H9 (cell line): ENCODE results near the gene H19. TPM values are rescaled to one million over a fixed set of nuclear protein-coding genes. Genes with fewer than 3 reads are reported as not detected.

Source experiments
- DNase-seq: peaks from one replicate; pipeline ENCODE4 v3.0.0-alpha.2; 2017
- H2AFZ ChIP-seq: one replicate; pipeline ENCODE4 v1.6.1; 2013; ENCODE audit warnings: mild to moderate bottlenecking, low read length, control low read depth, moderate library complexity
- H2AK5ac ChIP-seq: 2 replicates; pipeline ENCODE4 v1.6.1; 2013; ENCODE audit warnings: low read length, control low read depth, mixed read lengths; ENCODE audit not compliant: insufficient read length
- H2BK120ac ChIP-seq: one replicate; pipeline ENCODE4 v1.6.1; 2013; ENCODE audit warnings: low read depth, mild to moderate bottlenecking, low read length, control low read depth, inconsistent platforms; ENCODE audit not compliant: poor library complexity, severe bottlenecking
- H2BK12ac ChIP-seq: 2 replicates; pipeline ENCODE4 v1.6.1; 2013; ENCODE audit warnings: low read length, control low read depth, mixed read lengths, low read depth; ENCODE audit not compliant: insufficient read length
- H2BK15ac ChIP-seq: 2 replicates; pipeline ENCODE4 v1.6.1; 2013; ENCODE audit warnings: low read depth, low read length, control low read depth
- H2BK20ac ChIP-seq: one replicate; pipeline ENCODE4 v1.6.1; 2013; ENCODE audit warnings: low read depth, mild to moderate bottlenecking, low read length, control low read depth, inconsistent platforms; ENCODE audit not compliant: poor library complexity, severe bottlenecking
- H2BK5ac ChIP-seq: 2 replicates; pipeline ENCODE4 v1.6.1; 2013; ENCODE audit warnings: low read length, control low read depth, mixed read lengths; ENCODE audit not compliant: insufficient read length
- H3K14ac ChIP-seq: 2 replicates; pipeline ENCODE4 v1.6.1; 2013; ENCODE audit warnings: low read length, control low read depth; ENCODE audit not compliant: insufficient read depth
- H3K18ac ChIP-seq: 2 replicates; pipeline ENCODE4 v1.6.1; 2013; ENCODE audit warnings: low read depth, mild to moderate bottlenecking, mixed read lengths, low read length, control low read depth; ENCODE audit not compliant: insufficient read length
- H3K23ac ChIP-seq: 2 replicates; pipeline ENCODE4 v1.6.1; 2013; ENCODE audit warnings: low read length, control low read depth, mixed read lengths, low read depth; ENCODE audit not compliant: insufficient read length
- H3K23me2 ChIP-seq: 2 replicates; pipeline ENCODE4 v1.6.1; 2013; ENCODE audit warnings: low read depth, mild to moderate bottlenecking, mixed read lengths, low read length, control low read depth; ENCODE audit not compliant: insufficient read length, poor library complexity, severe bottlenecking
- H3K27ac ChIP-seq: 2 replicates; pipeline ENCODE4 v1.5.1; 2013; ENCODE audit warnings: low read length, control low read depth, mixed read lengths, low read depth; ENCODE audit not compliant: insufficient read length
- H3K27me3 ChIP-seq: 2 replicates; pipeline ENCODE4 v1.6.1; 2013; ENCODE audit warnings: low read length, control low read depth, inconsistent platforms; ENCODE audit not compliant: insufficient read depth
- H3K4ac ChIP-seq: 2 replicates; pipeline ENCODE4 v1.6.1; 2013; ENCODE audit warnings: low read depth, mild to moderate bottlenecking, control low read depth, inconsistent platforms, low read length, moderate library complexity
- H3K4me1 ChIP-seq: 2 replicates; pipeline ENCODE4 v1.6.1; 2013; ENCODE audit warnings: low read length, control low read depth, inconsistent platforms; ENCODE audit not compliant: insufficient read depth
- H3K4me2 ChIP-seq: 2 replicates; pipeline ENCODE4 v1.6.1; 2013; ENCODE audit warnings: low read length, control low read depth, mixed read lengths; ENCODE audit not compliant: insufficient read length, insufficient read depth
- H3K56ac ChIP-seq: 2 replicates; pipeline ENCODE4 v1.6.1; 2013; ENCODE audit warnings: low read depth, mild to moderate bottlenecking, mixed read lengths, low read length, control low read depth; ENCODE audit not compliant: insufficient read length
- H3K79me1 ChIP-seq: 2 replicates; pipeline ENCODE4 v1.6.1; 2013; ENCODE audit warnings: low read depth, mild to moderate bottlenecking, moderate library complexity, low read length, control low read depth, inconsistent platforms; ENCODE audit not compliant: insufficient read depth, poor library complexity, severe bottlenecking
- H3K79me2 ChIP-seq: 2 replicates; pipeline ENCODE4 v1.6.1; 2013; ENCODE audit warnings: low read length, control low read depth, inconsistent platforms; ENCODE audit not compliant: insufficient read depth
- H3K9ac ChIP-seq: 2 replicates; pipeline ENCODE4 v1.6.1; 2013; ENCODE audit warnings: low read length, control low read depth, mixed read lengths; ENCODE audit not compliant: insufficient read length; ENCODE audit errors: extremely low read depth
- H3K9me3 ChIP-seq: one replicate; pipeline ENCODE4 v1.6.1; 2013; ENCODE audit warnings: low read depth, low read length, inconsistent platforms; ENCODE audit not compliant: control insufficient read depth
- H3T11ph ChIP-seq: one replicate; pipeline ENCODE4 v1.6.1; 2013; ENCODE audit warnings: mild to moderate bottlenecking, low read length, control low read depth, inconsistent platforms
- H4K20me1 ChIP-seq: one replicate; pipeline ENCODE4 v1.6.1; 2013; ENCODE audit not compliant: control insufficient read depth, insufficient read length, insufficient read depth
- H4K5ac ChIP-seq: 2 replicates; pipeline ENCODE4 v1.6.1; 2013; ENCODE audit warnings: low read depth, mild to moderate bottlenecking, mixed read lengths, low read length, control low read depth; ENCODE audit not compliant: insufficient read length
- H4K8ac ChIP-seq: replicated peaks from 2 replicates; pipeline ENCODE4 v1.6.1; 2013; ENCODE audit warnings: low read length, control low read depth, mixed read lengths, low read depth; ENCODE audit not compliant: insufficient read length
- H4K91ac ChIP-seq: 2 replicates; pipeline ENCODE4 v1.6.1; 2013; ENCODE audit warnings: low read depth, mild to moderate bottlenecking, moderate library complexity, mixed read lengths, low read length, control low read depth; ENCODE audit not compliant: insufficient read length
- H3K27ac Mint-ChIP-seq, 3 experiments: 2 replicates in 2 of 3; 3 replicates in 1 of 3; pipeline ENCODE4 v1.8.0; 2020 to 2021; ENCODE audit warnings: mixed read lengths in 3 of 3, mild to moderate bottlenecking in 1 of 3, moderate library complexity in 1 of 3
- H3K27me3 Mint-ChIP-seq: 2 replicates; pipeline ENCODE4 v1.8.0; 2021; ENCODE audit warnings: low read depth, mild to moderate bottlenecking, moderate library complexity, mixed read lengths
- H3K36me3 Mint-ChIP-seq, 3 experiments: 2 replicates in 2 of 3; 3 replicates in 1 of 3; pipeline ENCODE4 v1.8.0; 2020 to 2021; ENCODE audit warnings: low read depth in 3 of 3, mixed read lengths in 3 of 3; ENCODE audit not compliant: insufficient read depth in 1 of 3
- H3K4me1 Mint-ChIP-seq, 2 experiments: 2 replicates each; pipeline ENCODE4 v1.8.0; 2020; ENCODE audit warnings: mixed read lengths in 2 of 2
- H3K4me3 Mint-ChIP-seq, 2 experiments: 2 replicates in 1 of 2; 3 replicates in 1 of 2; pipeline ENCODE4 v1.8.0; 2020 to 2021; ENCODE audit warnings: mild to moderate bottlenecking in 2 of 2, mixed read lengths in 2 of 2, moderate library complexity in 1 of 2
- H3K9me3 Mint-ChIP-seq, 2 experiments: 2 replicates in 1 of 2; 3 replicates in 1 of 2; pipeline ENCODE4 v1.8.0; 2020; ENCODE audit warnings: mild to moderate bottlenecking in 2 of 2, mixed read lengths in 2 of 2, moderate library complexity in 1 of 2
- CTCF ChIP-seq: fragments of 200-600 bp; sonication (generic); conservative IDR thresholded peaks from 3 replicates; pipeline ENCODE4 v1.8.0; 2021; ENCODE audit warnings: antibody characterized with exemption, mild to moderate bottlenecking
- WGBS: extraction: QIAGEN DNeasy Blood & Tissue Kit; methylation state at CpG from one replicate; pipeline ENCODE4 v1.1.7; 2013; ENCODE audit warnings: missing lambda C conversion rate, low lambda C conversion rate, mixed read lengths; ENCODE audit not compliant: insufficient read length; ENCODE audit errors: extremely low coverage; 5-methylcytosine and 5-hydroxymethylcytosine counted together
- total RNA-seq: library from RNA; stranded (reverse); gene quantifications from 2 replicates; pipeline ENCODE4 v1.2.1, GENCODE V29; 2021

Gene H19
- total RNA-seq, 1 experiment from 2014 or later = 10.7 TPM

DNA sequence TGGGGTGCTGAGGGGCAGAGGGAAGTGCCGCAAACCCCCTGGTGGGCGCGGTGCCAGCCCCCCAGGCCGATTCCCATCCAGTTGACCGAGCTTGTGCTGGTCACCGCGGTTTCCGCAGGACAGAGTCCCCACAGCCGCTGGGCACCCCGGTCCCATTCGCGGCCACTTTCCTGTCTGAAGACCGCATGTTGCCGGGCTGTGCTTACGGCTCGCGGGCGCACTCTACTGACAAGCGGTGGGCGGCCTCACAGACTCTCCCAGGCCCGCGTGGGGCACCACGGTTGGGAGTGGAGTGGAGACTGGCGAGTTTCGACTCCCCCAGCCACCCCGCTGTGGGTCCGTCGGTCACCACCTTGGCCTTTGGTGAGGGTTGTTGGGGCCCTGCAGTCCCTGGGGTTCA is 648 bp upstream of the H19 start:
- no peak overlapping the region for H4K91ac ChIP-seq
- no peak overlapping the region for H3K56ac ChIP-seq
- H3K9ac ChIP-seq = no peak overlapping the region
- H4K20me1 ChIP-seq = no peaks in the 10 kb centered on the region
- no peak overlapping the region for H3K4ac ChIP-seq
- H3K4me1 Mint-ChIP-seq = no peaks in the 10 kb centered on the region
- H4K8ac ChIP-seq = no peak overlapping the region
- H3K36me3 Mint-ChIP-seq = no peaks in the 10 kb centered on the region
- WGBS = no CpG with 5 or more reads among the region's 28 CpGs
- no peak overlapping the region for H3K4me2 ChIP-seq
- no peak overlapping the region for H2BK5ac ChIP-seq
- no peak overlapping the region for H2BK20ac ChIP-seq
- no peak overlapping the region for H3T11ph ChIP-seq
- H2AK5ac ChIP-seq = no peak overlapping the region
- DNase-seq = no peak
- no peak overlapping the region for H2AFZ ChIP-seq
- H3K79me1 ChIP-seq = no peaks in the 10 kb centered on the region
- H2BK12ac ChIP-seq = no peak overlapping the region
- H3K14ac ChIP-seq = no peak overlapping the region
- no peak overlapping the region for H2BK120ac ChIP-seq
- no peak overlapping the region for H4K5ac ChIP-seq
- H2BK15ac ChIP-seq = no peak overlapping the region
- H3K79me2 ChIP-seq = no peaks in the 10 kb centered on the region
- H3K4me3 Mint-ChIP-seq = no peak overlapping the region
- H3K4me1 ChIP-seq = no peaks in the 10 kb centered on the region
- no peak overlapping the region for H3K27ac Mint-ChIP-seq
- H3K18ac ChIP-seq = no peak overlapping the region
- H3K27ac ChIP-seq = no peak overlapping the region
- H3K27me3 ChIP-seq = no peaks in the 10 kb centered on the region
- H3K9me3 Mint-ChIP-seq = no peaks in the 10 kb centered on the region
- no peak for TF ChIP-seq CTCF
- H3K9me3 ChIP-seq = no peaks in the 10 kb centered on the region
- no peaks in the 10 kb centered on the region for H3K27me3 Mint-ChIP-seq
- no peak overlapping the region for H3K23ac ChIP-seq
- no peaks in the 10 kb centered on the region for H3K23me2 ChIP-seq
